ENCODE measurements around the gene TPPP. TPM values are rescaled to one million over a fixed set of nuclear protein-coding genes. Genes with fewer than 3 reads are reported as not detected.
A peak's percentile ranks its signal among the peaks of the same experiment; 100 is the strongest.

The TPPP gene
- total RNA-seq, 1 experiment from 2014 or later = 3.9 TPM

- H3K4me2 ChIP-seq (ENCODE audit: low read length) = no peak overlapping the region
- peaks cover 0 to 45% of the 10 kb centered on the region in 2 experiments; a peak in 3 of 4 replicates for H3K4me1 ChIP-seq (ENCODE audit: control insufficient read depth in 1 of 2, insufficient read depth in 2 of 2, low read length in 2 of 2)
- TF ChIP-seq CEBPB (IDR thresholded peaks at IDR 0.05; ENCODE audit: low read depth) (no peak), YY1 (IDR thresholded peaks at IDR 0.05; ENCODE audit: extremely low read depth, insufficient replicate concordance, low read depth, low read length) (peak; percentile 27), SIN3A (IDR thresholded peaks at IDR 0.05; ENCODE audit: low read depth) (no peak), EZH2phosphoT487 (IDR thresholded peaks at IDR 0.05; ENCODE audit: borderline replicate concordance) (no peak), POLR2AphosphoS5 (IDR thresholded peaks at IDR 0.05; ENCODE audit: low read depth, low read length) (peak; percentile 43; the same call in 1 of the 2 replicates), JUND (IDR thresholded peaks at IDR 0.05) (no peak), CTCF (IDR thresholded peaks at IDR 0.05 in 2 of 3, conservative IDR thresholded peaks at IDR 0.05 in 1 of 3; ENCODE audit: borderline replicate concordance in 1 of 3, insufficient read depth in 1 of 3, low read depth in 2 of 3, low read length in 2 of 3) (peak; percentile 55 to 86 (median 84); a peak in 5 of 6 replicates), RAD21 (IDR thresholded peaks at IDR 0.05; ENCODE audit: low read depth) (peak; percentile 40), EGR1 (IDR thresholded peaks at IDR 0.05; ENCODE audit: low read depth) (no peak), EZH2 (IDR thresholded peaks at IDR 0.05) (no peak)
- no TSS peak for BruUV-seq (replicated peaks)
- ChIA-PET RAD21 (ENCODE audit: low non-redundant PET in 1 of 2, low total read pairs in 2 of 2, uncharacterized antibody in 2 of 2, unreplicated experiment in 2 of 2) (interaction anchor here in 1 of 2 experiments (0.5 kb wide), 1 partner anchor 265 kb away, joined by 7 read pairs; no protein-coding TSS in a partner anchor), POLR2A (no interaction called here), CTCF (interaction anchor here (1.0 to 2.1 kb wide), 4 partner anchors 12 to 352 kb away, joined by 3 to 10 read pairs (median 6); no protein-coding TSS in a partner anchor)
- 0 out of 4 replicates have a peak, but pooled peaks cover 0 to 3% of the 10 kb centered on the region in 2 experiments for H3K36me3 ChIP-seq (ENCODE audit: control insufficient read depth in 1 of 2, insufficient read depth in 2 of 2, low read length in 2 of 2)
- no peaks in the 10 kb centered on the region for H3K9me3 ChIP-seq (ENCODE audit: control insufficient read depth in 1 of 2, insufficient read depth in 1 of 2, low read depth in 1 of 2, low read length in 2 of 2)
- no peak overlapping the region for H3K9ac ChIP-seq (ENCODE audit: low read length)
- H3K4me3 ChIP-seq (replicated peaks in 1 of 2; ENCODE audit: low read depth in 1 of 2, low read length in 2 of 2) = no peak overlapping the region
- H3K79me2 ChIP-seq (ENCODE audit: insufficient read depth, low read length) = no peaks in the 10 kb centered on the region
- H3K27me3 ChIP-seq (ENCODE audit: insufficient read depth, low read length) = no peaks in the 10 kb centered on the region
- ATAC-seq (peak; percentile 69), DNase-seq (ENCODE audit: low read depth, low spot score) (no peak)
- no peaks in the 10 kb centered on the region for H3K9me2 ChIP-seq (ENCODE audit: insufficient read depth)
- no peak overlapping the region for H2AFZ ChIP-seq (ENCODE audit: low read depth, low read length, poor library complexity, severe bottlenecking)
- peak overlapping the region; percentile 2; the same call in 1 of the 2 replicates for H3K27ac ChIP-seq (ENCODE audit: low read depth, low read length)
- H4K20me1 ChIP-seq (ENCODE audit: insufficient read depth) = no peaks in the 10 kb centered on the region
- intact Hi-C loops (cut with micrococcal nuclease) = no loop called here
Observed at GRCh38 chr5:669111-669841, 23.9 kb downstream of the TPPP start.
